Esophagus squamous epithelium (tissue), 5 donors: Measurements from ENCODE around the gene WDR18. TPM values are rescaled to one million over a fixed set of nuclear protein-coding genes. Genes with fewer than 3 reads are reported as not detected.

Source experiments
- DNase-seq: peaks from one replicate; lab custom pipeline; 2025; lab: John Stamatoyannopoulos, UW
- H3K27ac ChIP-seq, 4 donors: fragments of 200-600 bp; sonication (generic); one replicate each; pipeline ENCODE4 v1.5.1; 2016 to 2019; ENCODE audit warnings: mild to moderate bottlenecking in 1 of 4
- H3K27me3 ChIP-seq, 4 donors: fragments of 200-600 bp; sonication (generic); 1 replicate in 3 of 4; 2 replicates in 1 of 4; pipeline versions ENCODE4 v1.5.1 to v1.6.0; 2017 to 2021; ENCODE audit warnings: antibody characterized with exemption in 1 of 4
- H3K36me3 ChIP-seq, 3 donors: fragments of 200-600 bp; sonication (generic); one replicate each; pipeline ENCODE4 v1.5.1; 2016 to 2019
- H3K4me1 ChIP-seq, 3 donors: fragments of 200-600 bp; sonication (generic); one replicate each; pipeline ENCODE4 v1.5.1; 2017 to 2019
- H3K4me3 ChIP-seq, 4 donors: fragments of 200-600 bp; sonication (generic); 1 replicate in 3 of 4; 2 replicates in 1 of 4; pipeline ENCODE4 v1.5.1; 2016 to 2019; ENCODE audit warnings: mild to moderate bottlenecking in 2 of 4, moderate library complexity in 1 of 4
- H3K9me3 ChIP-seq, 3 donors: fragments of 200-600 bp; sonication (generic); one replicate each; pipeline ENCODE4 v1.5.1; 2016 to 2019
- POLR2A ChIP-seq, 4 donors: fragments of 450-650 bp; IDR thresholded peaks; one replicate each; pipeline ENCODE4 v1.6.1; 2017; ENCODE audit warnings: antibody characterized with exemption in 4 of 4, mild to moderate bottlenecking in 4 of 4, moderate library complexity in 3 of 4
- WGBS, 2 donors: methylation state at CpG; one replicate each; pipeline ENCODE4 v1.1.5; 2018; 5-methylcytosine and 5-hydroxymethylcytosine counted together
- intact Hi-C: fragments of 100-400 bp; cut with DNase I; formaldehyde crosslinking; loops from one replicate; pipeline ENCODE4 v1.15.0; 2022
- total RNA-seq, 4 donors: library from RNA; depleted of rRNA; stranded (reverse); fragments of >200 nt; gene quantifications; one replicate each; pipeline ENCODE4 v1.1.0, GENCODE V29; 2016
- TF ChIP-seq, protein P1 (sequence below), 6 experiments: fragments of 450-650 bp in 4 of 6; fragments of 200-600 bp in 2 of 6; sonication (generic) in 2 of 6; IDR thresholded peaks; one replicate each; pipeline ENCODE4 v1.5.1; 2016 to 2019; ENCODE audit warnings: antibody characterized with exemption in 6 of 6, mild to moderate bottlenecking in 4 of 6, moderate library complexity in 4 of 6
- donor health status: DM: yes; HTN: yes; CAD: no.

WDR18 gene
- total RNA-seq, 4 donors from 2014 or later, result 28.2 to 70.1 (median 53.0) TPM

DNA sequence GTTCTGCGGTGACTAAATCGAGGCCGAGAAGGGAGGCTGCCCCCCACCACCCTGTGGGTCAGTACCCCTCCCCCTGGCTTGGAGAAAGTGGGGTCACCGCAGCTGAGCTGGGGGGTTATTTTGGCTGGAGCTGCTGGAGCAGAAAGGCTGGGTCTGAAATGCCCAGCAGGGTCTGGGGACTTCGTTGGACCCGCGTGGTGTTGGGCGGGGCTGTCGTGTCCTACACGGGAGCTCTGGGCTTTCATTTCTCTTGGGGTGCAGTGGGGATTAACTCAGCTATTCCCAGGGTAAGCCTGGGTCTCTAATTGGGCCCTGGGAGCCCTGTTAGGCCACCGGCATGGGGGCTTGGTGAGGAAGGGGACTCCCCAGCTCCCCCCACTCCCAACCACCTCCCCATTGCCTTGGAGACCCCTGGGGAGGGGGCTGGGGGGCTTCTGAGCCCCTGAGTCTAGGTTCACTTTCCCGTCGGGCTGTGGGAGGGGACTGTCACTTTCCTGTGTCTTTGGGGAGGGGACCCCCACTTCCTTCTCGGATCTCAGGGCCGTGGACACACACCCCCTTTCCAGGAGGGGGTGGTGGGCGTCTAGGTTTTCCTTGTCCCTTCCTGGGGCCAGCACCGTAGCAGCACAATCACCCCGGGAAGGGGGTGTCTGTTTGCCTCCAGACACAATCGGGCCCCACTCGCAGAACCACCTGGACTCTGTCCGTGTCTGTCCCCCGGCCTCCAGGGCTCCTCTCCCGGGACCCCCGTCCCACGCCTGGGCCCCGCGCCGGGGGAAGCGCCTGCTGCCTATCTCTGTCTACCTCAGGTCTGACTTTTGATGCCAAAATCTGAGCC, 10.2 kb upstream of the WDR18 start:
- no peak for TF ChIP-seq POLR2A (IDR thresholded peaks at IDR 0.05)
- TF ChIP-seq, protein P1, sequence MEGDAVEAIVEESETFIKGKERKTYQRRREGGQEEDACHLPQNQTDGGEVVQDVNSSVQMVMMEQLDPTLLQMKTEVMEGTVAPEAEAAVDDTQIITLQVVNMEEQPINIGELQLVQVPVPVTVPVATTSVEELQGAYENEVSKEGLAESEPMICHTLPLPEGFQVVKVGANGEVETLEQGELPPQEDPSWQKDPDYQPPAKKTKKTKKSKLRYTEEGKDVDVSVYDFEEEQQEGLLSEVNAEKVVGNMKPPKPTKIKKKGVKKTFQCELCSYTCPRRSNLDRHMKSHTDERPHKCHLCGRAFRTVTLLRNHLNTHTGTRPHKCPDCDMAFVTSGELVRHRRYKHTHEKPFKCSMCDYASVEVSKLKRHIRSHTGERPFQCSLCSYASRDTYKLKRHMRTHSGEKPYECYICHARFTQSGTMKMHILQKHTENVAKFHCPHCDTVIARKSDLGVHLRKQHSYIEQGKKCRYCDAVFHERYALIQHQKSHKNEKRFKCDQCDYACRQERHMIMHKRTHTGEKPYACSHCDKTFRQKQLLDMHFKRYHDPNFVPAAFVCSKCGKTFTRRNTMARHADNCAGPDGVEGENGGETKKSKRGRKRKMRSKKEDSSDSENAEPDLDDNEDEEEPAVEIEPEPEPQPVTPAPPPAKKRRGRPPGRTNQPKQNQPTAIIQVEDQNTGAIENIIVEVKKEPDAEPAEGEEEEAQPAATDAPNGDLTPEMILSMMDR (IDR thresholded peaks at IDR 0.05), result no peak
- intact Hi-C loops, result loop anchor here (10.0 kb wide), 1 partner anchor 209 kb away; no protein-coding TSS in a partner anchor
- no peak overlapping the region for H3K27ac ChIP-seq
- H3K36me3 ChIP-seq, result peaks cover 10 to 34% (median 14%) of the 10 kb centered on the region in 3 donors
- H3K4me3 ChIP-seq, result no peak overlapping the region
- no peak for DNase-seq
- peaks cover 0 to 4% (median 0%) of the 10 kb centered on the region in 4 donors for H3K27me3 ChIP-seq
- H3K4me1 ChIP-seq, result no peaks in the 10 kb centered on the region
- H3K9me3 ChIP-seq, result peaks cover 0 to 11% (median 7%) of the 10 kb centered on the region in 3 donors
- 83 to 100% methylated on average over 1 to 8 of the region's 29 CpGs for WGBS, 2 donors

DNA sequence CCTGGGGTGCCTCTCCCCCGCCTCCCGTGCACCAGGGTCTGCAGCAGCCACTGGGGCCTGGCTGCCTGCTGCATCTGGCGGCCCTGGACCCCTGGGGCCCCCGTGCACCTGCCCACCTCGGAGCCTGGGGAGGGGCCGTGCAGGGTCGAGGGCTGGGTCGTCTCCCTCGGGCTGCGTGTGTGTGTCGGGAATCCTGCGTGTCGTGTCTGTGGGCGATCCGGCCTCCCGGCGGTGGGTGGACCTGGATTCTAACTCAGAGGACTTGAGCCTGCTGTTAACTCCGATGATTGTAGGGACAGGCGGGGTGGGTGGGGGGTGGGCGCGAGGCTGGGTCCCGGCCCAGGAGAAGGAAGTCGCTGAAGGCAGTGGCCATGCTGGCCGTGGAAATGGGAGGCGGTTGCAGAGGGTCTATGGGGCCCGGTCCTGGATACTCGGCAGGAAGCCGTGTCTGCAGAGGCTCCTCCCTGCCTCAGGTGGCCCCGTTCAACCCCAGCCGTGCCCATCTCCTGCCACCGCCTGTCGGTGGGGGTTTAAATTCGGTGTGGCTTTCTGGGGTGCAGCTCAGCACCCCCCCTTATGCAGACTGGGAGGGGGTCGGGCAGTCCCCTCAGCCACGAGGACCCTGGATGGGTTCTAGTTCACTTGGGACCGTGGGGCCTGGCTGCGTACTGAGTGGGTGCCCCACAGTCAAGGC, 9.4 kb upstream of the WDR18 start:
- no peak for DNase-seq
- H3K4me3 ChIP-seq, result no peak overlapping the region
- no peak for TF ChIP-seq POLR2A (IDR thresholded peaks at IDR 0.05)
- TF ChIP-seq, protein P1 (IDR thresholded peaks at IDR 0.05), result no peak
- H3K36me3 ChIP-seq, result peaks cover 10 to 27% (median 14%) of the 10 kb centered on the region in 3 donors
- peaks cover 0 to 10% (median 0%) of the 10 kb centered on the region in 4 donors for H3K27me3 ChIP-seq
- peaks cover 0 to 6% (median 0%) of the 10 kb centered on the region in 3 donors for H3K4me1 ChIP-seq
- no peak overlapping the region for H3K27ac ChIP-seq
- 66 to 100% methylated on average over 2 to 13 of the region's 37 CpGs for WGBS, 2 donors
- intact Hi-C loops, result loop anchor here (10.0 kb wide), 1 partner anchor 210 kb away; no protein-coding TSS in a partner anchor
- peaks cover 0 to 11% (median 7%) of the 10 kb centered on the region in 3 donors for H3K9me3 ChIP-seq

DNA sequence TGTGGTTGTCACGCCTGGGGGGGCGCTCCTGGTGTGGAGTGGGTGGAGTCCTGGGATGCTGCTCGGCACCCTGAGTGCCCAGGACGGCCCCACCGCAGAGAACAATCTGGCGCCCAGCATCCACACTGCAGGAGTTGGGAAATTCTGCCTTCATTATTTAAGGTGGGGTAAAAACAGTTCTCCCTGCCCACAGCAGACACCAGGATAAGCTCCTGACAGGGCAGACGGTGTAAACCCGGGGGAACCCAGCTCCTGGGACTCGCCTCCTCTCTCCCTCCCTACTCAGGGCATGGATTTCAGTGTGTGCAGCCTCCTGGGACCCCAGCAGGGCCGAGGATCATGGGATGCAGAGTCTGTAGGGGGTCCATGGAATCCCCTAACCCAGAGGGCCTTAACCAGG, 7.7 kb upstream of the WDR18 start:
- peaks cover 0 to 15% (median 0%) of the 10 kb centered on the region in 3 donors for H3K4me1 ChIP-seq
- H3K27me3 ChIP-seq, result peaks cover 0 to 20% (median 0%) of the 10 kb centered on the region in 4 donors
- peaks cover 0 to 9% (median 0%) of the 10 kb centered on the region in 3 donors for H3K36me3 ChIP-seq
- H3K9me3 ChIP-seq, result no peaks in the 10 kb centered on the region
- DNase-seq, result no peak
- TF ChIP-seq, protein P1 (IDR thresholded peaks at IDR 0.05), result no peak
- TF ChIP-seq POLR2A (IDR thresholded peaks at IDR 0.05), result no peak
- intact Hi-C loops, result loop anchor here (10.0 kb wide), 1 partner anchor 212 kb away; no protein-coding TSS in a partner anchor
- H3K4me3 ChIP-seq, result no peak overlapping the region
- 59 to 68% methylated on average over 4 to 5 of the region's 10 CpGs for WGBS, 2 donors
- no peak overlapping the region for H3K27ac ChIP-seq

DNA sequence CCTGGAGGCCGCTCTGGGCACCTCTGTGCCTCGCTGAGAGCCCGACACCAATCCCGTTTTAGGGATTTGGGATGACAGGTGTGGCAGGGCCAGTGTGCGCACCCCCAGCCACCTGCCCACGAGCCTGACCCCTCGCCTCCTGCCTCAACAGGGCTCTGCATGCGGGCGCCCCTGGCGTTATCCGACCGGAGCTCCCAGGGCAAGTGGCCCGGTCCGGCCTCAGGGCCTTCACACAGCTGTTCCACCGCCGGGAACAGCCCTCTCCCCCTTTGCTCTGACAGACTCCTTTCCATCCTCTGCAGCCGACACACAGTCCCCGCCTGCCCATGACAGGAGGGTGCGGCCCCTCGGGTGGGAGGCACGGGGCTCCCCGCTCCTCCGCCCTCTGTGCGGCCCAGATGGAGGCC, 7.1 kb upstream of the WDR18 start:
- H3K4me3 ChIP-seq, result no peak overlapping the region
- DNase-seq, result no peak
- no peak for TF ChIP-seq POLR2A (IDR thresholded peaks at IDR 0.05)
- TF ChIP-seq, protein P1 (IDR thresholded peaks at IDR 0.05), result no peak
- intact Hi-C loops, result loop anchor here (10.0 kb wide), 1 partner anchor 212 kb away; no protein-coding TSS in a partner anchor
- H3K4me1 ChIP-seq, result peaks cover 0 to 15% (median 0%) of the 10 kb centered on the region in 3 donors
- H3K9me3 ChIP-seq, result no peaks in the 10 kb centered on the region
- H3K27ac ChIP-seq, result no peak overlapping the region
- WGBS, 2 donors, result 50 to 57% methylated on average over 4 to 11 of the region's 24 CpGs
- H3K36me3 ChIP-seq, result peaks cover 0 to 4% (median 0%) of the 10 kb centered on the region in 3 donors
- peaks cover 0 to 20% (median 0%) of the 10 kb centered on the region in 4 donors for H3K27me3 ChIP-seq
